NCI-H146 treated with DMSO at 0.1 percent for 48 hours (cell line): Measurements from ENCODE around the gene ROS1.
"Not testable (repeated sequence)": the region's sequence is repeated elsewhere in the genome, so short reads cannot be mapped to it uniquely, and the experiment has no call there.

ENCODE experiments used
- DNase-seq: peaks from one replicate; lab custom pipeline; 2025; ENCODE audit not compliant: unreplicated experiment; lab: John Stamatoyannopoulos, UW

The ROS1 gene

DNA sequence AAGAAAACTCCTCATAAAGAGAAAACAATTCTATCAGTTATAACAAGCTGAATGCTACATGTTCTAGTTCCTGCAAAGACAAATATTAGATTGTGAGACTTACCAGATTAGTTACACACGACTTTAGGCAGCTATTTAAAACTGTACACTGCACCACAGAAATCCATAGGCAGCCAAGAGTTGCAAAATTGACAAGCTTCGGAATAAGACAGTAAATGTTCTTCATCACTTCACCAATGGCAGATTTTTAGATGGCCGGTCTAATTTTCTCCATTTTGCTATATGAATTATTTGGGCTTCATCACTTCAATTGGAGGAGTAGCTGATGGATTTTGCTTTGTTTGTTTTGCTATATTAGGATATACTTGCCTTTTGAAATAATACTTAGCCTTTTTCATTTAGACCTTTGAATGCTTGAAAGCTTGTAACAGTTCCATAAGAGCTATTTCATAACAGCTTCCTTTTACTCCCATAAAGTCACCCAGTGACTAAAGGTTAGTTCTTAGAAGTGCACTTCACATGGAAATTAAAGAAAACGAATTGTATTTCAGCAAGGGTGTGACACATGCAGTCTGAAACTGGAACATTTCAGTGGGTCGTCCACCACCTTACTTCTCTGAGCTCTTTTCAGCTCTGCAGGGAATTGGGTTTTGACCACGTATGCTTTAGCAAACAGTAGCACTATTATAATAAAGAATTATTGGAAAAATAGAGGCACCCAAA, at the start of gene ROS1:
TSS of gene ROS1 (minus strand) at position 512 of the 723 bp plus-strand sequence. CDS start at position 226, 286 bp downstream.
- DNase-seq: no peak

- DNase-seq: no peak
Measured at GRCh38 chr6:117473401-117473800, 47.7 kb upstream of the ROS1 start.

DNA sequence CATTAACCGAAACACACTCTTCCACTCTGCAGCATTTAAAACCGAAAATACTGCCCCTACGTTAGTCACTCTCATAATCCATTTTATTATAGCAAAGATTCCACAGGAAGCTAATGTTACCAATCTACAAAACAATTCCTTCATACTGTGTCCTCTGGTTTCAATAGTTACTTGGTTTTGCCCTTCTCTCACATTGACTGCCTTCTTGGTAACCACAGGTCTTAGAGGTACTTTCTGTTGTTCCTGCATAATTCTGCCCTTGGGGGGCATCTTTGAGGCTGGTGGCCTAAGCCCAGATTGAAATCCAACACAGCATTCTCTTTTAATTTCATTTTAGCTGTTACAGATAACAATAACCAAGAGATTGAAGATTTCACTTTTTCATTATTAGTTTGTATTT, 46.9 kb upstream of the ROS1 start:
- no peak for DNase-seq

DNA sequence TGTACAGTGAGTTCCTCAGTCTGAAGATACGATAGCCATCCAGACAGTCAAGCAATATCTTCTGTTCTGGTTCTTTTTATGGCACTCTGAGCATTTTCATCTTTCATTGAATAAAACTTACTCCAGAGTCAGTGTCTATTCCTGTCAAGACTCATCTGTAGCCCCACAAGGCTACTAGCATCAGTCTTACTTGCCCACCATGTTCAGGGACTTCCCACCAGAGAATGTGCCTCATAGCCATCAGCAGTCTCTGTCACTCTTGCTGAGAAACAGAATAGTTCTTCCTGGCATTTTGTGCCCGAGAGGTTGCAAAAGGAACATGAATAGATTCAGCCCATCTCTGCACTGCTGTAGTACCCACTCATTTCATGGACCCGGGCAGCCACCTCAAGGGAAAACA, 44.0 kb upstream of the ROS1 start:
- DNase-seq: no peak

DNA sequence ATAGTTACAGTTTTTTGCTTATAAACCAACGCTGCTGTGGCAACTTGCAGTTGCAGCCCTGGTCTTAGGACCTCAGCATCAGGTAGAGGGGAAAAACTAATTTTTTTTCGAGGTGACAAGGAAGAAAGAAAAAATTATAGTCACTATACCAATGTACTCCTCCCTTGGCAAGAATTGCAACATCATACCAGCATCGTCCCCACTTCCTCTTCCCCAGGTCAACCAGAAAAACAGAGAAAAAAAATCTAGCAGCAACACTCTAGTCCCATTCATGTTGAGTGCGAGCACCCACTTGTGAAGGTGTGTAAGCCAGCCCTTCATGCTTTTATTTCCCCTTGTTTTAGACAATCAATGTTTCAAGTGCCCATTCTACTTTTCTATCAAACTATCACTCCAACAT, 43.6 kb upstream of the ROS1 start:
- DNase-seq: no peak

- not testable (repeated sequence) for DNase-seq
Measured at GRCh38 chr6:117468527-117468926, 42.8 kb upstream of the ROS1 start.

DNA sequence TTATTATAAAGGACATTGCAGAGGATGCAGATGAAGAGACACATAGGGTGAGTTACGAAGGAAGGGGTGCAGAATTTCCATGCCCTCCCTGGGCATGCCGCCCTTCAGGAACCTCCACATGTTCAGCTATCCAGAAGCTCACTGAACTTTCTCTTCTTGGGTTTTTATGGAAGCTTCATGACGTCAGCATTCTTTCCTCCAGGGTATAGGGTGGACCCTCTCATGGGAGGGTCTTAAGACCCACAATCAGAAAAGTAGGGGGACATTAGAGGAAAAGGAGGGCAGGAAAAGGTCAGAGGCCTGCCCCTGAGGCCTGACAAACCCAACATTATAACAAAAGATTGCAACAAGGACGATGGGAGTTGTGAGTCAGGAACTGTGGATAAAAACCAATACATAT, 42.1 kb upstream of the ROS1 start:
- DNase-seq: no peak

DNA sequence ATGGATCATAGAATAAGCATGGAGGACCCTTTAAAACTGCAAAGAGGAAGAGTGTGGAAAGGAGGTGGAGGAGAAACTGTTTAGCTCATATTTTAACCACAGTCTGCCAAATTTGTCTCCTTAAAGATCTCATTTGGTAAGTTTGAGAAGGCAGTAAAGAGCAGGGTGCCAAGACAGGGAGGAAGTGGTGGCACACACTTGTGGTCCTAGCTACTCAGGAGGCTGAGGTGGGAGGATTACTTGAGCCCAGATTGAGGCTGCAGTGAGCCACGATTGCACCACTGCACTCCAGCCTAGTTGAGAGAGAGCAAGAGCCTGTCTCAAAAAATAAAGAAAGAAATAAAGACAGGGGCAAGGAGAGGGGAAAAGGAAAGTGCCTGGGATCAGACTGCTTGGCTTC, 39.9 kb upstream of the ROS1 start:
- no peak for DNase-seq

- no peak for DNase-seq
Measured at GRCh38 chr6:117464700-117465099, 39.0 kb upstream of the ROS1 start.

DNA sequence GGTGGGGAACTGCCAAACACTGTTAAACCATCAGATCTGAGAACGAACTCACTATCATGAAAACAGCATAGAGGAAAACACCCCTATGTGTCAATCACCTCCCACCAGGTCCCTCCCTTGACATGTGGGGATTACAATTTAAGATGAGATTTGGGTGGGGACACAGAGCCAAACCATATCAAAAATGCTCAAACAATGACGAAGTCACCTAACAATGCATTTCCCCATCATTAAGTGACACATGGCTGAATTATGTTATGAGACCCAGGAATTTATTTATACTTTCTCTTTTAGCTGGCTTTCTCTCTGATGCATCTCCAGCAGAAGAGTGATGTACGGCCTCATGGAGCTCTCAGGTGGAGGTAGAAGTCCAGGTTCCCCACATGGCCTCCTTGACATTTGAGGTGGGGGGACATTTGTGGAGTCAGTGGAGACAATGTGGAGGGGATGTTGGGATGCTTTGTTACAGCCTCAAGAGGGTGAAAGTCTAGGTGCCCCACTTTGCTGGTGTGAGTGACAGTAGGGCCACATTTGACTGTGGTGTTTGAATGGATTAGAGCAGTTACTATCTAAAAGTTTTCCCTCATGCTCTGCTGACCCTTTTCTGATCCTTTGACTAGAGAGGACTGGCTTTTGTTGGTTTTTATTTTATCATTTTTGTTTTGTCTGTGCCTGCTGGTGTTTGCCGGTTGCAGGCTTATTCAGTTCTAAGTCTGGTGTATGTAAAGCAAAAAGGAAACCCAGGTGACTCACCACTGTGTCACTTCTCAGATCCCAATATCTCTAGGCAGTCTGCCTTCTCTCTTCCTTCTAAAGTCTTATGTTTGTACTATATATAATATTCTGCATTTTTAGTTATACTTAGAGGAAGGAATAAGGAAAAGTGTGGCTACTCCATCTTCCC, 38.3 kb upstream of the ROS1 start:
- DNase-seq: no peak

GRCh38 chr6:117459204-117459944, 33.6 kb upstream of the ROS1 start:
- DNase-seq: no peak

GRCh38 chr6:117456998-117457397, 31.3 kb upstream of the ROS1 start:
- DNase-seq: no peak

DNA sequence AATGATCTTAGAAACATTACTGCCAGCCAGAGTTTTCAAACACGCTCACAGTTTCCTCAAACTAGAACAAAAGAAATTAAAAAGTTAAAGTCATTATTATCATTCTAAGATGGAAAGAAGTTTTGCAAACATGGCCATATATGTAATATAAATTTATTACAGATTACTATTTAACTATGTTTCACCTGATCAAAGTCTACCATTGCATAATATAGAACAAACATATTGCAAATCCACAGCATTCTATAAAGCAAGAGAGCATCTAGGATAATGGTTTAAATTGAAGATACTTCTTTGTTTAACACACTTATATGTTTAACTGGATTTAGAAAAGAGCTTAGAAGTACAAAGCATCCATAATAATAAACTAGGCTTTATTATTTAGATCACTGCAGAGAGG, 30.5 kb upstream of the ROS1 start:
- no peak for DNase-seq

DNA sequence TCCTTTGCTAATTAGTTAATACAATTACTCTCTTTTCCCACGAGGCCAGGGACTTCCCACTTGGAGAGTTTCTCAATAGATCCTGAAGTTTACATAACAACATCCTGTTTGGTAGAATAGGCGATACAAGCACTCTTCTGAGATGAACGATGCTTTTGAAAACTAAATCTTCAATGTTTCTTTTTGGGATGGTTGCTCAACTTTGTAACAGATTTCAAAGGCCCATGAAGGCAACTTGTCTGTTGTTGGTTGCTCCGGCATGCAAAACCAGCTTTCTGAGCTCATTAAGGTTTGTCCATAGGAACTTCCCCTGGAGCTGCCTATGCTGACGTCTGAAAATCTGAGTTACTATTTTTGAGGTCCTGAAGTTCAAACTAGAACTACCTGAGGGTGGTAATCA, 25.9 kb upstream of the ROS1 start:
- DNase-seq: no peak

- DNase-seq: peak; percentile 65
Measured at GRCh38 chr6:117449549-117450439, 24.1 kb upstream of the ROS1 start.

DNA sequence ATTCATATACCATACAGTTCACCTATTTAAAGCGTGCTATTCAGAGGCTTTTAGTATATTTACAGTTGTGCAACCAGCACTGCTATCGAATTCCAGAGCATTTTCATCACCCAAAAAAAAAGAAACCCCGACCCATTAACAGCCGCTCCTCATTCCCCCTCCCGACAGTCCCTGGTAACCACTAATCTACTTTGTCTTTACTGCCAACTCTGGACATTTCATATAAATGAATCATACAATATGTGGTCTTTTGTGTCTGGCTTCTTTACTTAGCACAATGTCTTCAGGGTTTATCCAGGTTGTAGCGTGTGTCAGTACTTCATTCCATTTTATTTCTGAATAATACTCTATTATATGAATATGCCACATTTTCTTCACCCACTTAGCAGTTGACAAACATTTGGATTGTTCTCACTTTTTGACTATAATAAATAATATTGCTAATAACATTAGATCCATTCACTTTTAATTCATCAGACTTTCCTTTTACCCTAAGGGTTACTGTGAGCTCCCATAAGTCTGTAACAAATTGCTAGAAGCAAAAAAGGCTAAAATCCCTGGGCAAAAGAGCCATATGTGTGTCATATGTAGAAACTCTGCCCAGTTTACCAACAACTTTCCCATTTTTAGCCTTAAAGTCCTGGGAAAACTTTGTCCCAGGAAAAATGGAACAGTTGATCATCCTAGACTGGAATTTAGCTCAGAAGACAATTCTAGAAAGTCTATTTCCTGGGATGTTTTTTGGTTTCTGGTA, 23.2 kb upstream of the ROS1 start:
- no peak for DNase-seq

DNA sequence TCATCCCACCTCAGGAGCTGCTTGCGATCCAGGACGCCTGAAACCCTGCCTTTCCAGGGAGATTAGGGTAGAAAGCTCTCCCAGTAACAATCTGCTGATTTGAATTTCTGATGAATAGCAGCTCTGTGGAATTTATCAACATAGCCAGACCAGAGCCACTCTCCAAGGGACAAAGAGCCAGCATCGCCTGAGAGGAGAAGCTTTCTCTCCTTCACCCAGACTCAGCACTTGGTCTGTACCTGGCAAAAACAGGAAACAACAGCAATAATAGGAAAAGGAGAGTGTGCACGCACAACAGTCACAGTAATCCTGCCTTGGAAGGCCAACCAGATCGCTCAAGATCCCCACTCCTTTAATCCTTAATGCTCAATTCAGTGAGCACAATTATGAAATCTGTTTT, 22.3 kb upstream of the ROS1 start:
- no peak for DNase-seq

DNA sequence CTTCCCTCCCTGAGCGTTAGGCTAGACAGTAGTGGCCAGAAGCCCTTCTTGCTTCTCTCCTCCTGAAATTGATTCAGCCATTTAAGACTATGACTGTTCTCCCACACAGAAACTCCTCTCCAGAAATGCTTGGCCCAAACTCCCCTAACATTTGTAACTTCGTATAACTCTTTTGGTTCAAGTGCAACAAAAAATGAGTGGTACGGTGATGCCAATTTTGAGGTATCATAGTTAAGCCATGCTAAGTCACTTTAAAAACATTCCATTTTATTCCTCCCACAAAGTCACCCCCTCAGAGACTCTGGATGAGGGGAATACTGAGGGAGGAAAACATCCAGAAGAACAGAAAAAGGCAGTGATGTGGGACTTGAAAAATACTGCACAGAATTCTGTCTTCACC, 21.1 kb upstream of the ROS1 start:
- no peak for DNase-seq

DNA sequence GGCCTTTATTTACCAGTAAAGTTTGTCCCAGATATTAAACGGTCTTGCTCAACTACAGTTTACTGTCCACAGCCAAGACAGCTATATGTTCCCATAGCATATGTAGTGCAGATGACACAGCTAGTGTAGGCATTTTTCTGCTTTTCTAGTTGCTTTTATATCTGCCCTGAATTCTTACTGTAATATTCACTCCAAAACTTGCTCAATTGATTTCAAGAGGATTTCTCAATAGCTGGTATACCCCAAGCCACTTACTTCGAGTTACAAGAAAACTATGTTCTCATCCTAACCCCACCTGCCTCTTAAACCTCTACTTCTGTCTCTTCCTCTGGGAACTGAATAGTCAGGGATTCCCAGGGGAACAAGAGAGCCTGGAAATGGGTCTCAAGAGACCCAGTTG, 18.9 kb upstream of the ROS1 start:
- no peak for DNase-seq

DNA sequence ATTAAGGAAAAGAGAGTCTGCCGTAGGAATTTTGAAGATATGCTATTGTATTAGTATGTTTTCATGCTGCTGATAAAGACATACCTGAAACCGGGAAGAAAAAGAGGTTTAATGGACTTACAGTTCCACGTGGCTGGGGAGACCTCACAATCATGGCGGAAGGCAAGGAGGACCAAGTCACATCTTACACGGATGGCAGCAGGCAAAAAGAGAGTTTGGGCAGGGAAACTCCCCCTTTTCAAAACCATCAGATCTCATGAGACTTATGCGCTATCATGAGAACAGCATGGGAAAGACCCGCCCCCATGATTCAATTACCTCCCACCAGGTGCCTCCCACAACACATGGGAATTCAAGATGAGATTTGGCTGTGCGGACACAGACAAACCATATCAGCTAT, 16.6 kb upstream of the ROS1 start:
- DNase-seq: not testable (repeated sequence)
